Activated CD4-positive, alpha-beta memory T cell treated with anti-CD3 and anti-CD28 coated beads, Interleukin-2, amount 10 ng/mL, durations not matched to agents 7 days and 5 days (primary cell): ENCODE measurements around the gene DTD1. TPM values are rescaled to one million over a fixed set of nuclear protein-coding genes. Genes with fewer than 3 reads are reported as not detected.
"Not testable (repeated sequence)": the region's sequence is repeated elsewhere in the genome, so short reads cannot be mapped to it uniquely, and the experiment has no call there.

Source experiments
- CTCF ChIA-PET: fragments of 350-600 bp; sonication (Branson Sonifier 250); formaldehyde crosslinking; loops from one replicate; lab custom pipeline; 2021; ENCODE audit warnings: antibody characterized with exemption, inconsistent platforms; lab: Charles Lee
- POLR2A ChIA-PET: fragments of 350-600 bp; sonication (Branson Sonifier 250); formaldehyde crosslinking; loops from one replicate; lab custom pipeline; 2021; ENCODE audit warnings: antibody characterized with exemption; lab: Charles Lee
- DNase-seq: peaks from one replicate; pipeline ENCODE4 v3.0.0-alpha.2; 2020
- H3K27ac Mint-ChIP-seq: one replicate; pipeline ENCODE4 v1.8.0; 2021; ENCODE audit warnings: mild to moderate bottlenecking, mixed read lengths
- H3K27me3 Mint-ChIP-seq: one replicate; pipeline ENCODE4 v1.8.0; 2021; ENCODE audit warnings: mixed read lengths
- H3K36me3 Mint-ChIP-seq: one replicate; pipeline ENCODE4 v1.8.0; 2021; ENCODE audit warnings: low read depth, mixed read lengths
- H3K4me1 Mint-ChIP-seq: one replicate; pipeline ENCODE4 v1.8.0; 2021; ENCODE audit warnings: mixed read lengths
- H3K4me3 Mint-ChIP-seq: one replicate; pipeline ENCODE4 v1.8.0; 2021; ENCODE audit warnings: mild to moderate bottlenecking, mixed read lengths
- H3K9me3 Mint-ChIP-seq: one replicate; pipeline ENCODE4 v1.8.0; 2021; ENCODE audit warnings: mixed read lengths
- total RNA-seq, 2 experiments: library from RNA; stranded (reverse); gene quantifications; one replicate each; pipeline ENCODE4 v1.2.3, GENCODE V29; 2021

The DTD1 gene
- total RNA-seq, 2 experiments from 2014 or later, result 28.6 to 33.4 TPM

GRCh38 chr20:18781509-18781908 lies 193.7 kb downstream of the DTD1 start:
- CTCF ChIA-PET, result no interaction called here
- no peak overlapping the region for H3K4me3 Mint-ChIP-seq
- no peak for DNase-seq

GRCh38 chr20:18783385-18783959 lies 195.6 kb downstream of the DTD1 start:
- Mint-ChIP-seq H3K27me3 (peaks cover 11% of the 10 kb centered on the region), H3K9me3 (no peaks in the 10 kb centered on the region), H3K4me1 (no peaks in the 10 kb centered on the region), H3K27ac (no peak overlapping the region), H3K36me3 (no peaks in the 10 kb centered on the region), H3K4me3 (no peak overlapping the region)
- POLR2A ChIA-PET, result no interaction called here
- CTCF ChIA-PET, result no interaction called here
- DNase-seq, result no peak

More at GRCh38 chr20:18781509-18781908, 193.7 kb downstream of the DTD1 start:
- peaks cover 4% of the 10 kb centered on the region for H3K27me3 Mint-ChIP-seq
- H3K36me3 Mint-ChIP-seq, result no peaks in the 10 kb centered on the region
- H3K27ac Mint-ChIP-seq, result no peak overlapping the region
- POLR2A ChIA-PET, result no interaction called here
- no peaks in the 10 kb centered on the region for H3K4me1 Mint-ChIP-seq
- H3K9me3 Mint-ChIP-seq, result no peaks in the 10 kb centered on the region

- H3K9me3 Mint-ChIP-seq, CTCF ChIA-PET, H3K36me3 Mint-ChIP-seq, DNase-seq, H3K27ac Mint-ChIP-seq, H3K4me1 Mint-ChIP-seq, POLR2A ChIA-PET, H3K4me3 Mint-ChIP-seq: not testable (repeated sequence)
- peaks cover 16% of the 10 kb centered on the region for H3K27me3 Mint-ChIP-seq
Measured at GRCh38 chr20:18787046-18787445, 199.2 kb downstream of the DTD1 start.

GRCh38 chr20:18788021-18788420 lies 200.2 kb downstream of the DTD1 start:
- H3K27me3 Mint-ChIP-seq, result peaks cover 16% of the 10 kb centered on the region
- no peak overlapping the region for H3K4me3 Mint-ChIP-seq
- CTCF ChIA-PET, result no interaction called here
- H3K4me1 Mint-ChIP-seq, result no peaks in the 10 kb centered on the region
- H3K36me3 Mint-ChIP-seq, result no peaks in the 10 kb centered on the region
- no peak overlapping the region for H3K27ac Mint-ChIP-seq
- peaks cover 2% of the 10 kb centered on the region for H3K9me3 Mint-ChIP-seq
- POLR2A ChIA-PET, result no interaction called here
- no peak for DNase-seq

- Mint-ChIP-seq H3K4me1 (peaks cover 7% of the 10 kb centered on the region), H3K4me3 (no peak overlapping the region), H3K27me3 (peaks cover 12% of the 10 kb centered on the region), H3K27ac (no peak overlapping the region), H3K36me3 (no peaks in the 10 kb centered on the region), H3K9me3 (peaks cover 2% of the 10 kb centered on the region)
- POLR2A ChIA-PET, result no interaction called here
- no peak for DNase-seq
- CTCF ChIA-PET, result no interaction called here
Measured at GRCh38 chr20:18790787-18791186, 202.9 kb downstream of the DTD1 start.

- Mint-ChIP-seq H3K36me3 (no peaks in the 10 kb centered on the region), H3K9me3 (peaks cover 6% of the 10 kb centered on the region), H3K4me1 (peaks cover 7% of the 10 kb centered on the region), H3K4me3 (peak overlapping the region; percentile 85), H3K27me3 (peaks cover 6% of the 10 kb centered on the region), H3K27ac (peak overlapping the region; percentile 82)
- CTCF ChIA-PET, result interaction anchor here (0.7 to 1.5 kb wide), 3 partner anchors 162 to 293 kb away, joined by 3 to 5 read pairs (median 4); no protein-coding TSS in a partner anchor
- peak; percentile 89 for DNase-seq
- POLR2A ChIA-PET, result interaction anchor here (0.6 to 1.3 kb wide), 7 partner anchors 9 to 505 kb away, joined by 3 to 6 read pairs (median 3); partner anchors contain the start of genes DZANK1, SEC23B and ZNF133
Measured at GRCh38 chr20:18793625-18794427, 206.0 kb downstream of the DTD1 start.

- no peak for DNase-seq
- peak overlapping the region; percentile 85 for H3K4me3 Mint-ChIP-seq
- ChIA-PET CTCF (interaction anchor here (1.3 to 1.5 kb wide), 2 partner anchors 162 to 287 kb away, joined by 3 to 5 read pairs; no protein-coding TSS in a partner anchor), POLR2A (interaction anchor here (1.0 to 1.3 kb wide), 4 partner anchors 9 to 328 kb away, joined by 3 to 6 read pairs (median 4); partner anchors contain the start of genes DZANK1 and SEC23B)
- H3K4me1 Mint-ChIP-seq, result peaks cover 7% of the 10 kb centered on the region
- no peaks in the 10 kb centered on the region for H3K36me3 Mint-ChIP-seq
- peaks cover 6% of the 10 kb centered on the region for H3K9me3 Mint-ChIP-seq
- H3K27ac Mint-ChIP-seq, result peak overlapping the region; percentile 82
- peaks cover 6% of the 10 kb centered on the region for H3K27me3 Mint-ChIP-seq
Measured at GRCh38 chr20:18794428-18794787, 206.6 kb downstream of the DTD1 start.

- ChIA-PET CTCF (no interaction called here), POLR2A (no interaction called here)
- Mint-ChIP-seq H3K36me3 (no peaks in the 10 kb centered on the region), H3K4me3 (no peak overlapping the region), H3K4me1 (peaks cover 7% of the 10 kb centered on the region), H3K27me3 (peaks cover 6% of the 10 kb centered on the region), H3K9me3 (peaks cover 6% of the 10 kb centered on the region), H3K27ac (no peak overlapping the region)
- no peak for DNase-seq
Measured at GRCh38 chr20:18795366-18795765, 207.5 kb downstream of the DTD1 start.

- no peaks in the 10 kb centered on the region for H3K36me3 Mint-ChIP-seq
- H3K9me3 Mint-ChIP-seq, result peaks cover 6% of the 10 kb centered on the region
- no peak for DNase-seq
- H3K4me3 Mint-ChIP-seq, result no peak overlapping the region
- H3K27me3 Mint-ChIP-seq, result peaks cover 2% of the 10 kb centered on the region
- CTCF ChIA-PET, result no interaction called here
- POLR2A ChIA-PET, result no interaction called here
- H3K4me1 Mint-ChIP-seq, result peaks cover 7% of the 10 kb centered on the region
- H3K27ac Mint-ChIP-seq, result no peak overlapping the region
Measured at GRCh38 chr20:18796282-18796833, 208.5 kb downstream of the DTD1 start.

GRCh38 chr20:18801516-18801915 lies 213.7 kb downstream of the DTD1 start:
- no peak for DNase-seq
- ChIA-PET POLR2A (no interaction called here), CTCF (no interaction called here)
- Mint-ChIP-seq H3K9me3 (no peaks in the 10 kb centered on the region), H3K27me3 (peaks cover 2% of the 10 kb centered on the region), H3K4me3 (no peak overlapping the region), H3K36me3 (no peaks in the 10 kb centered on the region), H3K4me1 (no peaks in the 10 kb centered on the region), H3K27ac (no peak overlapping the region)

GRCh38 chr20:18802012-18802634 lies 214.3 kb downstream of the DTD1 start:
- Mint-ChIP-seq H3K4me3 (no peak overlapping the region), H3K27me3 (peaks cover 2% of the 10 kb centered on the region), H3K9me3 (no peaks in the 10 kb centered on the region), H3K36me3 (no peaks in the 10 kb centered on the region), H3K4me1 (no peaks in the 10 kb centered on the region), H3K27ac (no peak overlapping the region)
- ChIA-PET POLR2A (interaction anchor here (2.1 kb wide), 1 partner anchor 8 kb away, joined by 6 read pairs; no protein-coding TSS in a partner anchor), CTCF (no interaction called here)
- no peak for DNase-seq

- CTCF ChIA-PET, result no interaction called here
- Mint-ChIP-seq H3K36me3 (no peaks in the 10 kb centered on the region), H3K27me3 (no peaks in the 10 kb centered on the region)
Measured at GRCh38 chr20:18805881-18806280, 218.0 kb downstream of the DTD1 start.

GRCh38 chr20:18808712-18809111 lies 220.9 kb downstream of the DTD1 start:
- H3K4me3 Mint-ChIP-seq, result no peak overlapping the region
- no peak for DNase-seq
- POLR2A ChIA-PET, result no interaction called here
- CTCF ChIA-PET, result no interaction called here
- H3K9me3 Mint-ChIP-seq, result no peaks in the 10 kb centered on the region
- H3K27ac Mint-ChIP-seq, result no peak overlapping the region
- H3K4me1 Mint-ChIP-seq, result no peaks in the 10 kb centered on the region
- H3K27me3 Mint-ChIP-seq, result no peaks in the 10 kb centered on the region
- H3K36me3 Mint-ChIP-seq, result no peaks in the 10 kb centered on the region

More at GRCh38 chr20:18805881-18806280, 218.0 kb downstream of the DTD1 start:
- DNase-seq, result no peak
- H3K9me3 Mint-ChIP-seq, result no peaks in the 10 kb centered on the region
- H3K4me1 Mint-ChIP-seq, result no peaks in the 10 kb centered on the region
- no peak overlapping the region for H3K4me3 Mint-ChIP-seq
- POLR2A ChIA-PET, result no interaction called here
- no peak overlapping the region for H3K27ac Mint-ChIP-seq
